GM19043 (cell line): Measurements from ENCODE around the gene CCNT2.
"Not testable (repeated sequence)": the region's sequence is repeated elsewhere in the genome, so short reads cannot be mapped to it uniquely, and the experiment has no call there.

ENCODE experiments used
- ATAC-seq: cut with Tn5 transposase; IDR thresholded peaks from one replicate; pipeline ENCODE4 v1.9.1; 2021; ENCODE audit warnings: low read depth; ENCODE audit not compliant: unreplicated experiment

Gene CCNT2

GRCh38 chr2:134917888-134918525 is 615 bp upstream of the CCNT2 start:
- ATAC-seq: peak; percentile 66

- no peak for ATAC-seq
Measured at GRCh38 chr2:134919341-134920210, 954 bp downstream of the CCNT2 start.

GRCh38 chr2:134924912-134925311 is 6.3 kb downstream of the CCNT2 start:
- no peak for ATAC-seq

GRCh38 chr2:134926231-134926931 is 7.8 kb downstream of the CCNT2 start:
- no peak for ATAC-seq

GRCh38 chr2:134927195-134927594 is 8.6 kb downstream of the CCNT2 start:
- ATAC-seq: no peak

- no peak for ATAC-seq
Measured at GRCh38 chr2:134932864-134933526, 14.4 kb downstream of the CCNT2 start.

- ATAC-seq: no peak
Measured at GRCh38 chr2:134933732-134934131, 15.1 kb downstream of the CCNT2 start.

GRCh38 chr2:134934150-134934549 is 15.5 kb downstream of the CCNT2 start:
- ATAC-seq: no peak

- no peak for ATAC-seq
Measured at GRCh38 chr2:134934641-134935040, 16.0 kb downstream of the CCNT2 start.

- ATAC-seq: no peak
Measured at GRCh38 chr2:134936691-134937090, 18.1 kb downstream of the CCNT2 start.

- ATAC-seq: peak; percentile 74
Measured at GRCh38 chr2:134943540-134943939, 24.9 kb downstream of the CCNT2 start.

GRCh38 chr2:134944975-134945374 is 26.4 kb downstream of the CCNT2 start:
- ATAC-seq: no peak

- no peak for ATAC-seq
Measured at GRCh38 chr2:134946073-134946472, 27.5 kb downstream of the CCNT2 start.

- ATAC-seq: no peak
Measured at GRCh38 chr2:134949981-134950708, 31.5 kb downstream of the CCNT2 start.

- ATAC-seq: no peak
Measured at GRCh38 chr2:134950886-134951285, 32.3 kb downstream of the CCNT2 start.

GRCh38 chr2:134952608-134953007 is 34.0 kb downstream of the CCNT2 start:
- no peak for ATAC-seq

- ATAC-seq: no peak
Measured at GRCh38 chr2:134954065-134954464, 35.4 kb downstream of the CCNT2 start.

- no peak for ATAC-seq
Measured at GRCh38 chr2:134955744-134956143, 37.1 kb downstream of the CCNT2 start.

GRCh38 chr2:134957477-134957876 is 38.9 kb downstream of the CCNT2 start:
- no peak for ATAC-seq

GRCh38 chr2:134967166-134967565 is 48.5 kb downstream of the CCNT2 start:
- ATAC-seq: not testable (repeated sequence)
